HG02759 (cell line): Measurements from ENCODE around the gene NSUN3.

Experiments used
- ATAC-seq: cut with Tn5 transposase; IDR thresholded peaks from one replicate; pipeline ENCODE4 v1.9.1; 2021; ENCODE audit warnings: mild to moderate bottlenecking, moderate library complexity; ENCODE audit not compliant: unreplicated experiment

NSUN3 gene

DNA sequence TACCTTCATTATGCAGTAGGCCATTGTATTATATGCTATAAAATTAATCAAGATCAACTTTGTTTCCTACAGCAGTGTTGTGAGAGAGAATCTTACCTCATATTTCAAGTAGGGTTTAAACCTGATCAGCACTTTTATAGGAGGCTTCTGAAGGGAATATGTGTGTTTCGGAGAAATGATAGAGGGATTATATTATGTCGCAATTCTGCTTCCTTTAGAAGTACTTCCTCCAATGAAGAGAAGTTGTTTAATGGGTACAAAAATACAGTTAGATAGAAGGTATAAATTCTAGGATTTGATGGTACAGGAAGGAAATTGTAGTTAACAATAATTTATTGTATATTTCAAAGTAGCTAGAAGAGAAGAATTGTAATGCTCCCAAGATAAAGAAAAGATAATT lies 54.9 kb downstream of the NSUN3 start:
- no peak for ATAC-seq

DNA sequence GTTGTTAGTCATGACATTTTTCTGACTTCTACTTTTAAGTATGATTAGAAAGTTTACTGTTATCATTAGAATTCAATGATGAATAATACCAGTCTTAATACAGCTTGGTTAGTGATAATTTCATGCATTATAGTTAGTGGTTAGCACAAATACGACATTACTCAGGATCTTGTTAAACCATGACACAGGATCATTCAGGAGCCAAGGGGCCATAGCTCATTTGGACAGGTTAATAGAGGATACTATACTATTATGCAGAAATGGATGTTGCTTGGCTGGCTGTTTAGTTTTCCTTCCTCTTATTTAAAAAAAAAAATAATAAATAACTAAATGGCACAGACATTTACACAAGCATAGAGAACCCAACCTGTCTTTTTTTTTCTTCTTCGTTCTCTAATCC lies 55.5 kb downstream of the NSUN3 start:
- ATAC-seq = no peak

DNA sequence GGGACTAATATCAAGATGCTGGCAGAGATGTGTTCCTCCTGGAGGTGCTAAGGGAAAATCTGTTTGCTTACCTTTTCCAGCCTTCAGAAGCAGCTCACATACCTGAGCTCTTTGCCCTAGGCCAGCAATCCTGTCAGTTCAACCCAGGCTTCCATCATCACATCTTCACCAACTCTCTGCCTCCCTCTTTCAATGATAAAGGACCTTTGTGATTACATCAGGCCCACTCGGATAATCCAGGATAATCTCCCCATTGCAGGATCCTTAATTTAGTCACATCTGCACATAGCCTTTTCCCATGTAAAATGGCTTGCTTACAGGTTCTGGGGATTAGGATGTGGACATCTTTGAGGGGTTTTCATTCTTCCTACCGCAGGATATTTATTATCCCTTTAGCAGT lies 58.3 kb downstream of the NSUN3 start:
- no peak for ATAC-seq

DNA sequence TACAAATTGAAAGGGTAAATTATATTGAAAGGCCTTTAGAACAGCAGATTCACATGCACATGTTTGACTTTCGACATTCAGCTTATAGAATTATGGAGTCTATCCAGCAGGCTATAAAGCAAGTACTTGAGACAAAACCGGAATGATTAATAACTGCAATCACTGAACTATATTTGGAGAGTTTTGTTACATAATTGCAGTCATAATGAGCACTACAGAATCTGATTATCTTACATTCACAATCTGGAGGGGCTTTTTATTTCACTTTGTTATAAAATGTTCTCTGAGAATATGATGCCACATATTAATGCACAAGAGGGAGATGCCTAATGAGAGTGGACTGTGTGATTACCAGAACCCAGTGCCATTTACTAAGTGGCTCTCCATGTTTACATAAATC lies 64.3 kb downstream of the NSUN3 start:
- ATAC-seq = no peak

DNA sequence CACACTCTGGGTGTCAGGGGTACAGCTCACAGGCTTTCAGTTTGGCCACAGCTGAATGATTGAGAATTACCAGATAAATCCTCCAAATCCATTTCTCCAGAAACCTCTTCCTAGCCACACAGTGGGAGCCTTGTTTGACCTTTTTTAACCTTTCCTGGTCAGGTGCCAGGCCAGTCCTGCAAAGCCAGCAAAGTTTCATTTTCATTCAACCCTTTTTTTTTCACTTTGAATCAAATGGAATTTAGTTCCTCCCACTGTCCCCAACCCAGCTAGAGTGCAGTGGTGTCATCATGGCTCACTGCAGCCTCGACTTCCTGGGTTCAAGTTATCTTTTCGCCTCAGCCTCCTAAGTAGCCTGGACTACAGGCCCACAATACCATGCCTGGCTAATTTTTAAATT lies 67.8 kb downstream of the NSUN3 start:
- peak; percentile 44 for ATAC-seq

- no peak for ATAC-seq
Measured at GRCh38 chr3:94132777-94133176, 69.9 kb downstream of the NSUN3 start.

- ATAC-seq = no peak
Measured at GRCh38 chr3:94136133-94136532, 73.3 kb downstream of the NSUN3 start.

GRCh38 chr3:94137377-94137776 lies 74.5 kb downstream of the NSUN3 start:
- ATAC-seq = no peak

DNA sequence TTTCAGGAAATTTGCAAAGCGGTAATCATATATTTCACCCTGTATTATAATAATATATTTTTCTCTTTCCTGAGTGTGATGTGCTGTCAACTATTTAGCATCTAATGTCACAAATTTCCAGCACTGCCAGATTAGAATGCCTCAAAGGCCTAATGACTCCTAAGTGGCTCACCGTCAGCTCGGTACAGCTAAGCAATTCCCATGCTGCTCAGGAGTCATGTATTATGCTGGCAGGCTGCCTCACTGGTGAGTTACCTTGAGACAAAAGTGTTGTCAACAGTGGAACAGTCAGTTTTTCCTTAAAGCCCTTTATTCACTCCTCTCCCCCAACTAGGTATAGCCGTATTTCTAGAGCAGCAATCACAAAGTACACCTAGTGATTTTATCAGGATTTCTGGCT lies 83.6 kb downstream of the NSUN3 start:
- ATAC-seq = no peak

GRCh38 chr3:94147012-94147411 lies 84.2 kb downstream of the NSUN3 start:
- no peak for ATAC-seq

DNA sequence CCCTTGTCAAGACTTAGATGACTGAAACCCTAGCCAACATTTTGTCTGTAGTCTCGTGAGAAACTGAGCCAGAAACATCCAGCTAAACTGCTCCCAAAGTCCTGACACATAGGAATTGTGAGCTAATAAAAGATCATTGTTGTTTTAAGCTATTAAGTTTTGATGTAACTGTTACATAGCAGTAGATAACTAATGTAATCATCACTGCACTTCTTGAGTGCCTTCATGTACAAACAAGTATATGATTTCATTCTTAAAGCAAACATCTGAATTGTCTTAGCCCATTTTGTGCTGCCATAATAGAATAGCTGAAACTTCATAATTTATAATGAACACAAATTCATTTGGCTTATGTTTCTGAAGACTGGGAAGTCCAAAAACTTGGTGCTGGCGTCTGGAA lies 87.3 kb downstream of the NSUN3 start:
- ATAC-seq = no peak

DNA sequence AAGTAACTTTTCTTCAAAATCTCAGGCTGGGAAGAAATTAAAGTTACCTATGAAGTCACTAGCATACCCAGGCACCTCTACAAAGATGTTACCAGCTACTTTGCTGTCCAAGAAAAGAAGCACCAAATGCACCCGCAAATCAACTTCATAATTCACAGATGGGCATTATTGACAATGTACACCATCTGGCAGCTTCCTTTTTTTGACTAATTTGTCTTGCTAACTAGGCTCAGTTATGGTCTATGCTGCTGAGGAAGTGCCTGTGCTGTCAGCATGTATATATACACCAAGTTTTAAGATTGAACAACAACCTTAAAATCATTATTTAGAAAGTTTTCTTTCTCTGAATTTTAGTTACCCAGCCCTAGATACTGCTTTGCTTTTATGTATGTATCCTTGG lies 93.8 kb downstream of the NSUN3 start:
- no peak for ATAC-seq

DNA sequence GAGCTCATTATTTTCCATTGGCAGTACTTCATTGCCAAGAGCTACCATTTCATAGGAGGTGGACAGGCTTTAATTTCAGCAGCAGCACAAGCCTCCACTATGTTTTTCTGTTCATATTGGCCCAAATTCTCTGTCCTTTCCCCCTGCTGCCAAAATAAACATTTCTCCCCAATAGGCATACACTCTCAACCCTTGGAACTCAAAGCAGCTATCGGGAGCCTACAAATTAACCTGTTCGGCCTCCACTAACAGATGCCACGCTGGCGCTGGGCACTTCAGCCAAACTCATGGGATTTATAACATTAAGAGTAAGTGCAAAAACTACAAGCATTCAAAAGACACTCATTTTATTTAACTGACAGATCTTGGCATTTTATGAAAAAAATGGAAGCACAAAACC lies 95.7 kb downstream of the NSUN3 start:
- no peak for ATAC-seq

GRCh38 chr3:94159062-94159828 lies 96.4 kb downstream of the NSUN3 start:
- no peak for ATAC-seq

GRCh38 chr3:94162700-94163099 lies 99.8 kb downstream of the NSUN3 start:
- ATAC-seq = peak; percentile 74

DNA sequence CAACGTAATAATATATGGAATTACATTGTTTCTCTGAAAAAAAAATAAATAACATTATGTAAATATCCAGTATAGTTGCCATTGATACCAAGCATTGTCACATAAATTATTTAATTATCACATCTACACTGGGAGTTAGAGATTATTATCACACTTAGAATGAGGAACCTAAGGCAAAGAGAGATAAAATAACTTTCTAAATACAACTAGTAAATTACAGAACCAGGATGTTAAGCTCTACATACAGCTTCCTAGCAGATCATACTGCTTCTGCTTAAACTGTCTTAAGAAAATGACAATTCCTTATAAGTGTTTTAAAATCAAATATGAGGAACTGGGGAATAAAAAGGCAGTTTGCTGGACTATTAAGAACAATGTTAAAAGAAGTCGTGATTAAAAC lies 104.5 kb downstream of the NSUN3 start:
- ATAC-seq = no peak

DNA sequence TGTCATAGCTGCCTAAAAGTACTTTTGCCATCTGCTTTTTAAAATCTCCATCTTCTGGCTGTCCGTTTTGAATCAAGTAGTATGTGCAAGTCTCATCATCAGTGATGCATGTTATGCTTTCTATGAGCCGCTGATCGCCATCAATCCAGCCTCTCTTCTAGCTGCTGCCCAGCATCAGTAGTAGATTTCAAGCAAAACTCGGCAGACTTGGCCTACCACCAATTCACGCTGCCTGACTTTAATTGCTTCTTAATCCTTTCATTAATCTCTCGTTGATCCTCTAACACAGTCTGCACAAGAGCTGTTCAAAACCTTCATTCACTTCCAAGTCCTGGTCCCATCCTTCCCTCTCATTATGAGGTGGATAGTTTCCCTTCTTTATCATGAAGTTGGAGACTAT lies 104.9 kb downstream of the NSUN3 start:
- ATAC-seq = no peak

GRCh38 chr3:94171954-94172353 lies 109.1 kb downstream of the NSUN3 start:
- no peak for ATAC-seq

- no peak for ATAC-seq
Measured at GRCh38 chr3:94172695-94173310, 109.9 kb downstream of the NSUN3 start.

GRCh38 chr3:94173673-94174434 lies 111.0 kb downstream of the NSUN3 start:
- ATAC-seq = no peak

DNA sequence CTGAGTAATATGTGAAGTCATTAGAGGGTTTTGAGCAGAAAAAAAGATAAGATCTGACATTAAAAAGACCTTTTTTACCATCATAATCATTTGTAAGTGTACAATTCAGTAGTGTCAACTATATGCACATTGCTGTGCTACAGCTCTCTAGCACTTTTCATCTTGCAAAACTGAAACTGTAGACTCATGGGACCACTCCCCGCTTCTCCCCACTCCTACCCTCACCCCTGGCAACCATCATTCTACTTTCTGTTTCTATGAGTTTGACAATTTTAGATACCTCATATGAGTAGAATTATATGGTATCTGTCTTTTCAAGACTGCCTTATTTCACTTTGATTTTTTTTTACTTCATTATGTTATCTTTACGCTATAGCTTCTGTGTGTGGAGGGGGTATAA lies 112.8 kb downstream of the NSUN3 start:
- no peak for ATAC-seq
